Measurements from ENCODE around the gene ARHGAP42.

ARHGAP42 gene

GRCh38 chr11:100930185-100930778 lies 243.2 kb downstream of the ARHGAP42 start:
- peak; percentile 19 to 51 for DNase-seq

- peak in 1 of 2 donors; percentile 4 for DNase-seq
Measured at GRCh38 chr11:100932474-100933100, 245.5 kb downstream of the ARHGAP42 start.

- DNase-seq, result no peak
Measured at GRCh38 chr11:100936781-100937180, 249.7 kb downstream of the ARHGAP42 start.

- DNase-seq, result no peak
Measured at GRCh38 chr11:100939571-100939970, 252.5 kb downstream of the ARHGAP42 start.

- DNase-seq, result no peak
Measured at GRCh38 chr11:100940111-100940510, 253.0 kb downstream of the ARHGAP42 start.

GRCh38 chr11:100941033-100941432 lies 253.9 kb downstream of the ARHGAP42 start:
- no peak for DNase-seq

- DNase-seq, result no peak
Measured at GRCh38 chr11:100942016-100942415, 254.9 kb downstream of the ARHGAP42 start.

- no peak for DNase-seq
Measured at GRCh38 chr11:100948936-100949335, 261.8 kb downstream of the ARHGAP42 start.

- DNase-seq, result no peak
Measured at GRCh38 chr11:100949443-100949842, 262.4 kb downstream of the ARHGAP42 start.

GRCh38 chr11:100955318-100955717 lies 268.2 kb downstream of the ARHGAP42 start:
- DNase-seq, result no peak

- no peak for DNase-seq
Measured at GRCh38 chr11:100956351-100956750, 269.3 kb downstream of the ARHGAP42 start.

- DNase-seq, result no peak
Measured at GRCh38 chr11:100957499-100957898, 270.4 kb downstream of the ARHGAP42 start.

GRCh38 chr11:100961633-100962032 lies 274.5 kb downstream of the ARHGAP42 start:
- no peak for DNase-seq

GRCh38 chr11:100963375-100963774 lies 276.3 kb downstream of the ARHGAP42 start:
- DNase-seq, result no peak

GRCh38 chr11:100964435-100964834 lies 277.3 kb downstream of the ARHGAP42 start:
- DNase-seq, result no peak

- DNase-seq, result no peak
Measured at GRCh38 chr11:100965346-100965745, 278.3 kb downstream of the ARHGAP42 start.

GRCh38 chr11:100966366-100966765 lies 279.3 kb downstream of the ARHGAP42 start:
- DNase-seq, result no peak

- no peak for DNase-seq
Measured at GRCh38 chr11:100969008-100969407, 281.9 kb downstream of the ARHGAP42 start.

GRCh38 chr11:100970283-100971164 lies 283.4 kb downstream of the ARHGAP42 start:
- no peak for DNase-seq

- no peak for DNase-seq
Measured at GRCh38 chr11:100972046-100972445, 285.0 kb downstream of the ARHGAP42 start.

- no peak for DNase-seq
Measured at GRCh38 chr11:100978442-100978841, 291.4 kb downstream of the ARHGAP42 start.

GRCh38 chr11:100978939-100979338 lies 291.9 kb downstream of the ARHGAP42 start:
- no peak for DNase-seq

GRCh38 chr11:100980156-100980555 lies 293.1 kb downstream of the ARHGAP42 start:
- no peak for DNase-seq

Measured in inflammatory macrophage treated with lipopolysaccharide for 1 hour (primary cell).